HG02759 (cell line): ENCODE data around the gene GTF3C2.
"Not testable (repeated sequence)": the region's sequence is repeated elsewhere in the genome, so short reads cannot be mapped to it uniquely, and the experiment has no call there.

Source experiments
- ATAC-seq: cut with Tn5 transposase; IDR thresholded peaks from one replicate; pipeline ENCODE4 v1.9.1; 2021; ENCODE audit warnings: mild to moderate bottlenecking, moderate library complexity; ENCODE audit not compliant: unreplicated experiment

GTF3C2 gene

GRCh38 chr2:27322301-27322765 lies 34.2 kb downstream of the GTF3C2 start:
- ATAC-seq, result no peak

GRCh38 chr2:27320958-27321543 lies 35.5 kb downstream of the GTF3C2 start:
- no peak for ATAC-seq

- not testable (repeated sequence) for ATAC-seq
These were observed 36.7 kb downstream of the GTF3C2 start for GRCh38 chr2:27319839-27320238.

- no peak for ATAC-seq
These were observed 39.7 kb downstream of the GTF3C2 start for GRCh38 chr2:27316655-27317412.

GRCh38 chr2:27315122-27315521 lies 41.4 kb downstream of the GTF3C2 start:
- no peak for ATAC-seq

GRCh38 chr2:27314709-27315108 lies 41.9 kb downstream of the GTF3C2 start:
- ATAC-seq, result no peak

- ATAC-seq, result no peak
These were observed 42.5 kb downstream of the GTF3C2 start for GRCh38 chr2:27313882-27314645.

- ATAC-seq, result no peak
These were observed 44.4 kb downstream of the GTF3C2 start for GRCh38 chr2:27312152-27312551.

- no peak for ATAC-seq
These were observed 46.9 kb downstream of the GTF3C2 start for GRCh38 chr2:27309651-27310050.

- ATAC-seq, result no peak
These were observed 48.1 kb downstream of the GTF3C2 start, which contains the start of gene UCN for GRCh38 chr2:27308359-27308881. TSS of gene UCN (minus strand) at chr2:27308445. CDS start at chr2:27307895, 550 bp downstream.

- no peak for ATAC-seq
These were observed 48.8 kb downstream of the GTF3C2 start for GRCh38 chr2:27307545-27308358.

GRCh38 chr2:27307287-27307544 lies 49.3 kb downstream of the GTF3C2 start:
- ATAC-seq, result no peak

GRCh38 chr2:27306573-27307286 lies 49.8 kb downstream of the GTF3C2 start:
- ATAC-seq, result no peak

- ATAC-seq, result no peak
These were observed 50.4 kb downstream of the GTF3C2 start for GRCh38 chr2:27306136-27306535.

GRCh38 chr2:27305516-27305915 lies 51.0 kb downstream of the GTF3C2 start:
- no peak for ATAC-seq

GRCh38 chr2:27304488-27305240 lies 51.9 kb downstream of the GTF3C2 start:
- no peak for ATAC-seq

GRCh38 chr2:27303093-27304025 lies 53.2 kb downstream of the GTF3C2 start:
- no peak for ATAC-seq

- ATAC-seq, result not testable (repeated sequence)
These were observed 56.0 kb downstream of the GTF3C2 start for GRCh38 chr2:27300606-27301005.
